Activated T-helper 1 cell treated with anti-CD3 and anti-CD28 coated beads, Interleukin-2, amount 50 U/mL, for 16 hours (primary cell): ENCODE data around the gene KLK10.
"Not testable (repeated sequence)": the region's sequence is repeated elsewhere in the genome, so short reads cannot be mapped to it uniquely, and the experiment has no call there.

Experiments used
- DNase-seq, 2 donors: peaks; one replicate each; pipeline ENCODE4 v3.0.0-alpha.2; 2020; ENCODE audit warnings: low read depth in 1 of 2, low spot score in 1 of 2

Gene KLK10

GRCh38 chr19:51003316-51003715 lies 16.2 kb downstream of the KLK10 start:
- no peak for DNase-seq

- no peak for DNase-seq
Measured at GRCh38 chr19:51002542-51003311, 16.8 kb downstream of the KLK10 start.

DNA sequence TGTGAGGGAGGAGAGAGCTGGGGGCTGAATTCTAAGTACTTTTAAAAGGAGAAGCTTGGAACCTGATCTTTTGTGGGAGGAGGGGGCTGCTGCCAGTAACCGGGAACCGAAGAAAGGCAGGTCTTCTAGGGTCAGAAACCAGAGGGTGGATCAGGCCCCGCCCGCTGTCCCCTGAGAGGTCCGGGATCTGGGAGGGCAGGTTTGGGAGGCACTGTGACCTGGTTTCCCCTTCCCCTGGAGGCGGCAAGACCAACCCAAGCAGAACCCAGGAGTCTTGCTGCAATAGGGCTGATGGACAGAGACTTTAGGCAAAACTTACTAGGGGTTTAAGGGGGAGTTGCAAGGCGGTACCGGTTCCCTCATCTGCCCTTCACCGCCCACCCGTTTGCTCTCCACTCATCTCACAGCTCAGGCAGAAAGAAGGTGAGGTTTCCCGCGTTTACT lies 17.4 kb downstream of the KLK10 start:
- no peak for DNase-seq

- DNase-seq = no peak
Measured at GRCh38 chr19:51001515-51001914, 18.0 kb downstream of the KLK10 start, which contains the start of gene KLK8. Gene KLK8 (minus strand): TSS chr19:51001604. CDS start chr19:51001167, 437 bp downstream.

DNA sequence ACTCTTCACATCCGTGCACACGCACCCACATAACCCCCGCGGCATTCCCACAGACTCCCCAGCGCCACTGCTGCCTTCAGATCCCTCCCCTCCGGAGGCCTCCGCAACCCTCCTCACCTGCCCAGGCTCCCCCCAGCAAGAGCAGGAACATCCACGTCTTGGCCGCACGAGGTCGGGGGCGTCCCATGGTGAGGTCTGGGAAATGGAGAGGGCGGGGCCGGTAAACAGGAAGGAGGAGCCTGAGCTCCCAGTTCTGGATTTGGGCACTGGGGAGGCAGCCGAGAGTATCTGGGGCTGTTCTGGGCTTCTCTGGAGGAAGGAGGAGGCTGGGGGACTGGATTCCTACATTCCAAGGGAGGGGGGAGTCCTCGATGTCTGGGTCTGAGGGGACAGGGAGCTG lies 18.5 kb downstream of the KLK10 start:
- no peak for DNase-seq

- DNase-seq = no peak
Measured at GRCh38 chr19:51000426-51000825, 19.1 kb downstream of the KLK10 start.

DNA sequence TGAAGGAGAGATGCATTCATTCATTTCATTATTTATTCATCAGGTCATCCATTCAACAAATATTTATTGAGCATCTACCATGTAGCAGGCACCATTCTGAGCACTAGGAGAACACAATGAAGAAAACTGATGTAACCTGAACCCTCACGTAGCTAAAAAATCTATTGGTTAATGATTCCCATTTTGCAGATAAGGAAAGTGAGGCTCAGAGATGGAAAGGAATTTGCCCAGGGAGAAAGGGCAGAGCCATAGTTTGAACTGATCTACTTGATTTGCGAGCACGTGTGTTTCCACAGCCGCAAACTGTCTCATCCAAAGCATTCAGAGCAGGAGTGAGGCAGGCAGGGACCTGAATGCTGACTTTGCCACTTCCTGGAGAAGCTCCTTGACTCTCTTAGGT lies 20.8 kb downstream of the KLK10 start:
- no peak for DNase-seq

DNA sequence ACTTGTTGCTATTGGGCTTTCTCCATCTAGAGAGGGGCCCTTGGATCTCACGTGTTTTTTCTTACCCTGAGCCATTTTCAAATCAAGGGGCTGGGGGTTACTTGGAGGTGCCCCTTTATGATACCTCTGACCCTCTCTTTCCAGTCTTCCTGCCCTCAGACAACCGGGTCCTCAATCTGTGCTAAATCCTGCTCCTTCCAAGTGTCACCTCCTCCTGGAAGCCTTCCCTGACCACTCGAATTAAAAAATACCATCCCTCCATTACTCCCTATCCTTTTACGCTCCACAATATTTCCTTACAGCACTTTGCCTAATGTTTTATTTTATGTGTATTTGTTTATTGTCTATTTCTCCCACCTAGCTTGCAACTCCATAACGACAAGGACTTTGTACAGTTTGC lies 21.4 kb downstream of the KLK10 start:
- no peak for DNase-seq

GRCh38 chr19:50994129-50994528 lies 25.4 kb downstream of the KLK10 start:
- no peak for DNase-seq

DNA sequence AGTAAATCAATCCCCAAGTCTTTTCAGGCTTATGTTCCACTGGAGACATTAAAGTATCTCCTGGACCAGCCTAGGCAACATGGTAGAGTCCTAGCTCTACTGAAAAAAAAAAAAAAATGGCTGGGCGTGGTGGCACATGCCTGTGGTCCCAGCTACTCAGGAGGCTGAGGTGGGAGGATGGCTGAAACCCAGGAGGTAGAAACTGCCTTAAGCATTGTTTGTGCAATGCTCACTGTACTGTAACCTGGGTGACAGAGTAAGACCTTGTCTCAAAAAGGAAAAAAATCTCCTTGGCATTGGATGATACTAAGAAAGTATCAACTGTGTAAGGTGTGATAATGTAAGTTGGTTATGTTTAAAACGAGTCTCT lies 26.9 kb downstream of the KLK10 start:
- DNase-seq = no peak

- not testable (repeated sequence) for DNase-seq
Measured at GRCh38 chr19:50984416-50984815, 35.1 kb downstream of the KLK10 start.

DNA sequence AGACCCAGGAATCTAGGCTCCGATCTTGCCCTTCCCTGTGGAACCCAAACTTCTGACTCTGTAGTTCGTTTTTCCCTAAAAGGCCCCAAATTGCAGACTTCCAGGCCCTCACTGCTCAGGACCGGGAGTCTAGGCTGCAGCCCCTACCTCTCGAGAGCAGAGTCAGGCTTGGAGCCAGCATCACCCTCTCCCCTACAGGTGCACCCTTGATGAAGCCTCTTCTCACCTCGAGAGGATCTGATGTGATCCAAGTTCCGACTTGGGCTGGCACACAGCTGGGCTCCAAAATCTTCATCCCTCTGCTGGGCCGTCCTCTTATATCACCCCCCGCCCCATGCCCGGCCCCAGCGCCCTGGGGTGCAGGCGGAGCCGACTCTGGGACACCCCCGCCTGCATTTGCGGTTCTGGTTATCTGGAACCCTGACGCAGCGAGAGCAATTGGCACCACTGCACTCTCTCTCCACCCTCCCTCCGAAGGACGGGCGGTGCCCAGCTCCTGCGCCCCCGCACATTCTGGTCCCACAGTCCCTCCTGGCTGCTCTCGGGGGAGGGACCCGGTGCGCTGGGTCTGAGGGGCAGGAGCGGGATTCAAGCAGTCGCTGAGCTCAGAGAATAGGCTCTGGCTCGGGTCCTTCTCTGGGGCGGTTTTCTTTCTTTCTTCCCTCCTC lies 35.8 kb downstream of the KLK10 start, which contains the start of gene KLK7:
Gene KLK7 (minus strand): TSS at position 293 of the 668 bp plus-strand sequence. CDS start 1,518 bp downstream, outside the sequence.
- DNase-seq = no peak

DNA sequence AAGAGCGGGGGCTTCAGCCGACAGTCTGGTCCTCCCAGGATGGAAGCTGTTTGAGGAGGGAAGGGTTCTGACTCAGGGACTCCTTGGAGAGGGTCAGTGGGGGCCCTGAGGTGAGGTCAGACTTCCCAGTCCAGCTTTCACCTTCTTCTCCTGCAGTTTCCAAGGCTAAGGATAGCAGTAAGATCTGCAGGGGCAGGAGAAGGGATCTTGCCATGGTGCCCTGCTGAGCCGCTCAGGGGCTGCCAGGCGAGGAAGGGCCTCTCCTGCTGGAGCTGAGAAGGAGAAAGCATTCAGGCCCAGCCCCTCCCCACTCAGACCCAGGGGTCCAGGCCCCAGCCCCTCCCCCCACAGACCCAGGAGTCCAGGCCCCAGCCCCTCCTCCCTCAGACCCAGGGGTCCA lies 37.3 kb downstream of the KLK10 start:
- no peak for DNase-seq

DNA sequence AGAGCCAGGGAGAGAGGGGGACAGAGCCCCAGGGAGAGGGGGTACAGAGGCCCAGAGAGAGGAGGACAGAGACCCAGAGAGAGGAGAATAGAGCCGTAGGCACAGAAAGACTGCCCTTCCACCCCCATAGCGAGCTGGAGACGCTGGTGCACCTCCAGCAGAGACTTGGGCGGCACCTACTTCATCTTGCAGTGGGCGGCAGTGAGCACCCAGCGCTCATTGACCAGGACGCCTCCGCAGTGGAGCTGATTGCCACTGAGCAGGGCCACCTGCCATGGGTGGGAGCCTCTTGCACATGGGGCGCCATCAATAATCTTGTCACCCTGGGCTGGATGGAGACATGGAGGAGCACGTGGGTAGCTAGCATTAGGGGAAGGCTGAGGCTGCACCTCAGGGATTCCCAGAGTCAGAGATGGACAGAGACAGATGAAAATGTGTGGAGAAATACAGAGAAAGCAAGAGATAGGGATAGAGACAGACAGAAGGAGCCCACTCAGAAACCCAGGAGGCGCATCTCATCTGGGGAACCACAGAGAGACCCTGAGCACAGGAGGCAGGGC lies 37.8 kb downstream of the KLK10 start:
- DNase-seq = no peak

GRCh38 chr19:50980208-50980607 lies 39.3 kb downstream of the KLK10 start:
- no peak for DNase-seq

GRCh38 chr19:50979758-50980157 lies 39.8 kb downstream of the KLK10 start:
- DNase-seq = no peak

- DNase-seq = no peak
Measured at GRCh38 chr19:50978772-50979390, 40.6 kb downstream of the KLK10 start.

DNA sequence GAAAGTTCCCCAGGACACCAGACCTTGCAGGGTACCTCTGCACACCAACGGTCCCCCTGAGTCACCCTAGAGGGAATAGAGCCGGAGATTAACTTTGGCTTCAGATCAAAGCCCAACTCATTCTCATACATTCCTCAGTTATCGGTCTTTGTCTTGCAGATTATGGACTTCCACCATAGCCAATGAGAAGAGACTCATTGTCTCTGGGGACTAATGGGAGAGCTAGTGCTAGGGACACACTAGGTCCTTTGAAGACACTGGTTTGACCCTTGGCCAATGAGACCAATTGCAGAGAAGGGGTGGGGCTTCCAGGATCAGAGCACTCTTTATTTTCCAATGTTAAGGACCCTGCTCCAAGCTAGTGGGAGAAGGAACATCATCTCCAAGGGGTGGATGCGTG lies 41.9 kb downstream of the KLK10 start:
- no peak for DNase-seq

- DNase-seq = no peak
Measured at GRCh38 chr19:50975766-50976165, 43.7 kb downstream of the KLK10 start.

DNA sequence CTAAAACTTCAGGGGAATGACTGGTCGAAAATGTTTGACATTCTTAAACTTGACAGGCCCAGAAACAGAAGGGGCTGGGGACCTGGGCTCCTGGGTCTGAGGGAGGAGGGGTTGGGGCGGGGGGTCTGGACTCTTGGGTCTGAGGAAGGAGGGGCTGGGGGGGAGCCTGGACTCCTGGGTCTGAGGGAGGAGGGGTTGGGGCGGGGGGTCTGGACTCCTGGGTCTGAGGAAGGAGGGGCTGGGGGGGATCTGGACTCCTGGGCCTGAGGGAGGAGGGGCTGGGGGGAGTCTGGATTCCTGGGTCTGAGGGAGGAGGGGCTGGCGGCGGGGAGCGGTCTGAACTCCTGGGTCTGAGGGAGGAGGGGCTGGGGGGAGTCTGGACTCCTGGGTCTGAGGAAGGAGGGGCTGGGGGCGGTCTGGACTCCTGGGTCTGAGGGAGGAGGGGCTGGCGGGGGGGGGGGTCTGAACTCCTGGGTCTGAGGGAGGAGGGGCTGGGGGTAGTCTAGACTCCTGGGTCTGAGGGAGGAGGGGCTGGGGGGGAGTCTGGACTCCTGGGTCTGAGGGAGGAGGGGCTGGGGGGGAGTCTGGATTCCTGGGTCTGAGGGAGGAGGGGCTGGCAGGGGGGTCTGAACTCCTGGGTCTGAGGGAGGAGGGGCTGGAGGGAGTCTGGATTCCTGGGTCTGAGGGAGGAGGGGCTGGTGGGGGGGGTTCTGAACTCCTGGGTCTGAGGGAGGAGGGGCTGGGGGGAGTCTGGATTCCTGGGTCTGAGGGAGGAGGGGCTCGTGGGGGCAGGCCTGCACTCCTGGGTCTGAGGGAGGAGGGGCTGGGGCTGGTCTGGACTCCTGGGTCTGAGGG lies 44.6 kb downstream of the KLK10 start:
- no peak for DNase-seq
